Mesenteric fat pad (tissue), 1 donor: ENCODE measurements around the gene PRR7. TPM values are rescaled to one million over a fixed set of nuclear protein-coding genes. Genes with fewer than 3 reads are reported as not detected.
"Not testable (repeated sequence)": the region's sequence is repeated elsewhere in the genome, so short reads cannot be mapped to it uniquely, and the experiment has no call there.

Experiments used
- DNase-seq: peaks from one replicate; pipeline ENCODE4 v3.0.0-alpha.2; 2020; ENCODE audit warnings: low spot score
- long read RNA-seq: library from polyadenylated mRNA; unstranded; transcript quantifications from one replicate; pipeline ENCODE4 v2.0.0, GENCODE V29; 2020
- total RNA-seq: library from RNA; stranded (reverse); fragmentation: NEBNext Ultra II Directional; extraction: Animal tissue kit (Norgen Biotek cat#: 25700); gene quantifications from one replicate; pipeline ENCODE4 v1.2.1, GENCODE V29; 2021
- donor health status: DM: yes; HTN: yes; CAD: no.

Gene PRR7
- total RNA-seq: 1.00 TPM
- long read RNA-seq: 0 reads

GRCh38 chr5:177446200-177447065 lies at the start of gene PRR7:
Gene PRR7 (plus strand): TSS chr5:177446814. CDS start chr5:177455068, 8,254 bp downstream.
- no peak for DNase-seq

GRCh38 chr5:177397875-177398390 lies 48.7 kb upstream of the PRR7 start:
- no peak for DNase-seq

GRCh38 chr5:177399997-177400868 lies 46.4 kb upstream of the PRR7 start, which contains the start of gene PFN3:
Gene PFN3 (minus strand): TSS chr5:177400661. CDS start chr5:177400576, 85 bp downstream.
- DNase-seq: no peak

GRCh38 chr5:177402271-177403043 lies 44.2 kb upstream of the PRR7 start:
- no peak for DNase-seq

GRCh38 chr5:177403102-177403791 lies 43.4 kb upstream of the PRR7 start:
- no peak for DNase-seq

GRCh38 chr5:177403792-177404640 lies 42.6 kb upstream of the PRR7 start:
- DNase-seq: peak; percentile 97

GRCh38 chr5:177404641-177405179 lies 41.9 kb upstream of the PRR7 start:
- no peak for DNase-seq

- no peak for DNase-seq
Measured at GRCh38 chr5:177405312-177405711, 41.3 kb upstream of the PRR7 start.

- no peak for DNase-seq
Measured at GRCh38 chr5:177405805-177406204, 40.8 kb upstream of the PRR7 start.

- DNase-seq: no peak
Measured at GRCh38 chr5:177409043-177409801, 37.4 kb upstream of the PRR7 start, which contains the start of gene F12. Gene F12 (minus strand): TSS chr5:177409564. CDS start chr5:177409527, 37 bp downstream.

- DNase-seq: no peak
Measured at GRCh38 chr5:177410575-177410974, 36.0 kb upstream of the PRR7 start.

GRCh38 chr5:177412603-177413233 lies 33.9 kb upstream of the PRR7 start:
- no peak for DNase-seq

- no peak for DNase-seq
Measured at GRCh38 chr5:177414481-177414880, 32.1 kb upstream of the PRR7 start.

- not testable (repeated sequence) for DNase-seq
Measured at GRCh38 chr5:177417081-177417480, 29.5 kb upstream of the PRR7 start.

- DNase-seq: no peak
Measured at GRCh38 chr5:177419046-177419445, 27.6 kb upstream of the PRR7 start.

GRCh38 chr5:177420472-177420871 lies 26.1 kb upstream of the PRR7 start:
- not testable (repeated sequence) for DNase-seq

- no peak for DNase-seq
Measured at GRCh38 chr5:177421062-177421798, 25.4 kb upstream of the PRR7 start.
